Left cardiac atrium (tissue), 4 donors: ENCODE results near the gene CFAP251. TPM values are rescaled to one million over a fixed set of nuclear protein-coding genes. Genes with fewer than 3 reads are reported as not detected.

ENCODE experiments used
- ATAC-seq, 2 donors: fragments of 200-7000 bp; cut with Tn5 transposase; one replicate each; pipeline ENCODE4 v1.9.1; 2020; ENCODE audit warnings: mild to moderate bottlenecking in 2 of 2, moderate library complexity in 2 of 2
- DNase-seq: peaks from one replicate; pipeline ENCODE4 v3.0.0-alpha.2; 2020
- intact Hi-C, 2 donors: fragments of 100-400 bp; cut with DNase I; formaldehyde crosslinking; loops; one replicate each; pipeline versions ENCODE4 v1.14.1 to v1.15.1; 2022 to 2023
- total RNA-seq, 2 donors: library from RNA; stranded (reverse); fragmentation: NEBNext Ultra II Directional; extraction: Animal tissue kit (Norgen Biotek cat#: 25700); gene quantifications; one replicate each; pipeline ENCODE4 v1.2.1, GENCODE V29; 2021
- donor health status: DM: no; HTN: yes; CAD: no.
- donor health status: DM: no; HTN: yes; CAD: no; lungs with severe emphysema.
- donor health status: DM: yes; HTN: yes; CAD: no.
- donor health status: Dilated cardiomyopathy.

CFAP251 gene
- total RNA-seq, 2 donors from 2014 or later: 0.77 to 1.3 TPM

- no peak for DNase-seq
- no peak for ATAC-seq
- intact Hi-C loops: no loop called here
These were observed 71.8 kb downstream of the CFAP251 start for GRCh38 chr12:121990114-121990647.

GRCh38 chr12:121990692-121991603 lies 72.6 kb downstream of the CFAP251 start:
- intact Hi-C loops: no loop called here
- no peak for DNase-seq
- no peak for ATAC-seq

- peak; percentile 58 for DNase-seq
- intact Hi-C loops: no loop called here
- ATAC-seq: peak in 1 of 2 donors; percentile 76
These were observed 73.9 kb downstream of the CFAP251 start for GRCh38 chr12:121992059-121992879.

DNA sequence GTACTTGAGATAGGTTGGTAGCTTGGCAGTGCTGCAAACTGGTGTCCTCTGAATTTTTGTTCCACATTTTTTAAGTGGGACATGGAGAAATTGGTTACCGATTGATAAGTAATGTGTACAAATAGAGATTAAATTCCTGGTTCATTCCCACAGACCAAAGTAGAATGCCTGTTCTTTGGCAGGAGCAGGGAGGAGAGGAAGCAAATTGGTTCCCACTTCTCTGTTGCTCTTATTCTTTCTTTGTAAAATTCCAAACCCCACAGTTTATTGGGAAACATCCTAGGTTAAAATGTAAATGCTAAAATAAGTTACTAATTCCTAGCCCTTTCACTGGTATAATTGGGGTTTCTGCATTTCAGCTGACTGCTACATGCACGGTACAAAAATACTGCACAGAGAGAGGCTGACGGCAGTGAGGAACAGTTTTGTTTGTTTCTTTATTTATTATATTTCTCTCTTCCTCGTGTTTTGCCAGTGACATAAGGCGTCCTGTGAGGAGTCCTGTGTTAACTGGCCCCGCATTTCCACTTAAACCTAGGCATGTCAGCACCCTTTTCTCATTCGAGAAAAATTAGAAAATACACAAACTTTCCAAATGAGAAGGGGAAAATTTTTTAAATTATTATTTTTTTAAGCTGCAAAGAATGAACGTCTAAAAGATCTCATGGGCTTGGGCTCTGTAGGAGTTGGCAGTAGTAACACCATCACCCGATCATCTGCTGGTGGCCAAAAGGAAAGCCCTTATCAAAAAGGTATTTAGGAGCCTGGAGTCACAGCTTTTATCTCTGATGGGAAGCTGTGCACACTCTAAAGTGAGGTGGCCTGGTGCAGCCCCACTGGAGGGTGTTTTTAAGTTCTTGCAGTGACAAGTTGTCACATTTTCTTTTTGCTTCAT lies 77.9 kb downstream of the CFAP251 start:
- ATAC-seq (peak; percentile 61 to 82), DNase-seq (no peak)
- intact Hi-C loops: no loop called here

GRCh38 chr12:121996945-121997612 lies 78.7 kb downstream of the CFAP251 start:
- ATAC-seq (peak; percentile 23 to 34), DNase-seq (no peak)
- intact Hi-C loops: no loop called here

- DNase-seq: no peak
- ATAC-seq: no peak
- intact Hi-C loops: no loop called here
These were observed 83.2 kb downstream of the CFAP251 start for GRCh38 chr12:122001466-122002209.

DNA sequence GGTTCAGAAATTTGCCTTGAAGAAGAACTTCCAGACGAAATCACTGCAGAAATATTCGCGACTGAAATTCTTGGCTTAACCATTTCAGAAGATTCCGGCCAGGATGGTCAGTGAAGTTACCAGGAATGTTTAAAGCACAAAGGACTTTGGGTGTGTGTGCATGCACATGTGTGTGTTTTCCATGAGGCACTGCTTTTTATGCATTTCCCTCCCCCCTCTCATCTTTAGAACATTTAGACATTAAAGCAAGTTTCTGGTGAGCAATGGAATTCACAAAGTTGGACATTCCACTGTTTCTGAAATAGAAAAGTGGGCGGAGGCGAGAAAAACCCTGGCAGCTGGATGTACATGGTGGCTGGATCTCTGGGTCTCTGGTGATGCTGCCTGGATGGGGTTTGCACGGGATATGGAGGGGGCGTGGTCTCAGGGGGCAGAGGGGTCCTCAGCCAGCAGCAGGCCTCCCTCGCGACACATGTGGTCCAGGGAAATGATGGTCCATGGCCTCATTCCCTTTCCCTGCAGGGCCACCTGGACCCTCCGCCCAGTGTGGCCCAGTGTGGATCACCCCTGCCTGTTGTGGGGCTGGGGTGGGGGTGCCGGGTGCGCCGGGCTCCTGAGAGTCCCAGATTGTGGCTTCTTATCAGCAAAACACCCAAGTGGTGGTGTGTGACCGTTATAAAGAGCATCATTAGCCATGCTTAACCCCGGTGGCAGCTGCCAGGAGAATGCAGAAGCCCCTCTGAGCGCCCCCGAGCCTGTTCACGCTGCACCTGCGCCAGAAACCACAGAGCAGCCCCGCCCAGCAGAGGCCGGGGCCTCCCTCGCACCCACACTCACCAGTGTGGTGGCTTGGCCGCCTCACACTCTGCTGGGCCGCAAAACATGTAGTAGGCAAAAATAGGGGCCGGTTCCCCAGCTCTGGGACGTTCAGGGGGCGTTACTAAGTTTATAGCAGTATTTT lies 85.5 kb downstream of the CFAP251 start:
- ATAC-seq (peak; percentile 38 to 47), DNase-seq (no peak)
- intact Hi-C loops: no loop called here

- peak; percentile 51 to 63 for ATAC-seq
- intact Hi-C loops: no loop called here
- DNase-seq: no peak
These were observed 86.3 kb downstream of the CFAP251 start for GRCh38 chr12:122004633-122005071.

DNA sequence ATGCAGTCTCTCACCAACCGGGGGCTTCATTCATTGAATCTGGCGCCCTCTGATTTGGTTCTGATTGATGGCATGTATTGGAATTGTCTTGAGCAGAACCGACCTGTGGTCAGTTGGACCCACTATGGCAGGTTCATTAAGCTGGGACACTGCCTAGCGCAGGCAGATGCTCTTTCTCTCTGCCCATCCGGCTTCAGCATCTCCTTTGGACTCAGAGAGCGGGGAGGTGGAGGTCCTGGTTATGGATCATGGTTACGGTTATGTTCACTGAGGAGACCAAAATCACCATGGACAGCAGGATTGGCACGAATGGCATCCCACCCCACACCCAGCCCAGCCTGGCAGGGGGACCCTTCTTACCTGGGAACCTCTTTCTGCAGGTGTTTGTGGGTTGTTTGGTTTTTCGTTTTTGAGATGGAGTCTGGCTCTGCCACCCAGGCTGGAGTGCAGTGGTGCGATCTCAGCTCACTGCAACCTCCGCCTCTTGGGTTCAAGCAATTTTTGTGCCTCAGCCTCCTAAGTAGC lies 86.9 kb downstream of the CFAP251 start:
- ATAC-seq (no peak), DNase-seq (no peak)
- intact Hi-C loops: no loop called here

DNA sequence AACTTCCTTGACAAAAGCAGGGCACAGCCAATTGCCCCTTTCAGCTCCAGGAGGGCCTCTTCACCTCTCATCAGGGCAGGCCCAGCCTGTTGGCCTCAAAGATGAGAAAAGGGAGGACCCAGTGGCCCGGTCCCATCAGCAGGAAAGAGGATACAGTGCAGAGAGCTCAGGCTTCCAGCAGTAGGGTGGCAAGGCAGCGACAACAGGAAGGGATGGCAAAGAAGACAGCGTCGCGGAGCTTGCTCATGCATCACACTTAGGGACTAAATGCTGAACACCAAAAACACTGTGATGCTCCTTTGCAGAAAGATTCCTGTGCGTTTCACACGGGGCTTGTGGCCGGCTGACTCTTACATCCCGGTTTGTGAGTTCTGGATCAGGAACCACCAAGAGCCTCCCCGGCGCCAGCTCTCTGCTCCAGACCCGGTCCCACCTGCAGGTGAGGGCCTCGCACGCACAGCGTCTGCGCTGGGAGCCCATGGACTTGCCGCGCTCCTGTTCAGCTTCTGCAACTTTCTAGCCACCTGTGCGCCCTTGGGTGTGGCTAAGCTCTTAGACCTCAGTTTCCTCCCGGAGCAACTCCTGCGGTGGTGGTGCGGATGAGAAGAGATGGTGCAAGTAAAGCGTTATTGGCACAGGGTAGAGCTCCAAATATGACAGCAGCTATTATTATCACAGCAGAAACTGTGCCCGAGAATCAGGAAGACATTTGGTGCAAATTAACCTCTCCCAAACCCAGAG lies 88.0 kb downstream of the CFAP251 start:
- no peak for DNase-seq
- ATAC-seq: no peak
- intact Hi-C loops: no loop called here

GRCh38 chr12:122009741-122010140 lies 91.3 kb downstream of the CFAP251 start:
- DNase-seq: no peak
- intact Hi-C loops: no loop called here
- ATAC-seq: no peak

DNA sequence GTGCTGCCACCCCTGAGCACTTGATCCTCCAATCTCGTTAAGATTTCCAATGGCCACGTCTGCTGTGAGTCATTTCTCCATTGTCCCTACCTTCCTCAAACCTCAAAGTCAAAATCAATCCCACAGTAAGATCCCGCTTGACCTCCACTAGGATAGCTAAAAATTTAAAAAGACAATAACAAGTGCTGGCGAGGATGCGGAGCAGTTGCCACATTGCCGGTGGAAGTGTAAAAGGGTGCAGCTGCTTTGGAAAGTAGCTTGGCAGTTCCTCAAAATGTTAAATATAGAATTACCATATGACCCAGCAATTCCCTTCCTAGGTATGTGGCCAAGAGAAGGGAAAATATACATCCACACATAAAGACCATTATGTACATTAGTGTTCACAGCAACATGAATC lies 93.8 kb downstream of the CFAP251 start:
- DNase-seq (no peak), ATAC-seq (no peak)
- intact Hi-C loops: no loop called here

DNA sequence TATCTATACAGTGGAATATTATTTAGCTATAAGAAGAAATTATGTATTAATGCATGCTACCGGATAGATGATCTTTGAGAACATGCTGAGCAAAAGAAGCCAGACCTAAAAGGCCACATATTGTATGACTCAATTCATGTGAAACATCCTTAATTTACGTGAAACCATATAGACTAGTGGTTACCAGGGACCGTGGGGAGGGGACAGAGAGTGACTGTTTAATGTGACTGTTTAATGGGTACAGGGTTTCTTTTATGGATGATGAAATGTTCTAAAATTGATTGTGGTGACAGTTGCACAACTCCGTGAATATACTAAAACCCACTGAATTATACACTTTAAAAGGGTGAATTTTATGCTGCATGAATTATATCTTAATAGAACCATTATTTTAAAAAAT lies 94.7 kb downstream of the CFAP251 start:
- DNase-seq: no peak
- no peak for ATAC-seq
- intact Hi-C loops: no loop called here

GRCh38 chr12:122013791-122014590 lies 95.6 kb downstream of the CFAP251 start:
- DNase-seq (no peak), ATAC-seq (no peak)
- intact Hi-C loops: no loop called here

- no peak for ATAC-seq
- no peak for DNase-seq
- intact Hi-C loops: no loop called here
These were observed 96.4 kb downstream of the CFAP251 start for GRCh38 chr12:122014781-122015180.
